Kidney epithelial cell (primary cell): ENCODE measurements around the gene AFAP1L2. TPM values are rescaled to one million over a fixed set of nuclear protein-coding genes. Genes with fewer than 3 reads are reported as not detected.

Source experiments
- DNase-seq: peaks from one replicate; pipeline ENCODE4 v3.0.0-alpha.2; 2010; ENCODE audit warnings: low read depth
- H3K27me3 ChIP-seq: 2 replicates; pipeline ENCODE4 v1.6.0; 2011; ENCODE audit warnings: low read length; ENCODE audit not compliant: control insufficient read depth, insufficient read depth
- H3K36me3 ChIP-seq: 2 replicates; pipeline ENCODE4 v1.5.1; 2011; ENCODE audit warnings: low read length; ENCODE audit not compliant: control insufficient read depth, insufficient read depth
- H3K4me3 ChIP-seq: 2 replicates; pipeline ENCODE4 v1.5.1; 2011; ENCODE audit warnings: low read depth, mild to moderate bottlenecking, control low read depth, low read length
- total RNA-seq: library from RNA; depleted of rRNA; stranded (reverse); fragments of >200 nt; gene quantifications from 2 replicates; pipeline ENCODE4 v1.2.3, GENCODE V29; 2015
- TF ChIP-seq, protein P1 (sequence below): IDR thresholded peaks from 2 replicates; pipeline ENCODE4 v1.5.1; 2011; ENCODE audit warnings: mild to moderate bottlenecking, moderate library complexity, low read length, control low read depth, inconsistent platforms; ENCODE audit not compliant: insufficient read depth, poor library complexity, severe bottlenecking

AFAP1L2 gene
- total RNA-seq, 1 donor from 2014 or later: 10.2 TPM

- no peak overlapping the region for H3K4me3 ChIP-seq
- DNase-seq: no peak
- TF ChIP-seq, protein P1, sequence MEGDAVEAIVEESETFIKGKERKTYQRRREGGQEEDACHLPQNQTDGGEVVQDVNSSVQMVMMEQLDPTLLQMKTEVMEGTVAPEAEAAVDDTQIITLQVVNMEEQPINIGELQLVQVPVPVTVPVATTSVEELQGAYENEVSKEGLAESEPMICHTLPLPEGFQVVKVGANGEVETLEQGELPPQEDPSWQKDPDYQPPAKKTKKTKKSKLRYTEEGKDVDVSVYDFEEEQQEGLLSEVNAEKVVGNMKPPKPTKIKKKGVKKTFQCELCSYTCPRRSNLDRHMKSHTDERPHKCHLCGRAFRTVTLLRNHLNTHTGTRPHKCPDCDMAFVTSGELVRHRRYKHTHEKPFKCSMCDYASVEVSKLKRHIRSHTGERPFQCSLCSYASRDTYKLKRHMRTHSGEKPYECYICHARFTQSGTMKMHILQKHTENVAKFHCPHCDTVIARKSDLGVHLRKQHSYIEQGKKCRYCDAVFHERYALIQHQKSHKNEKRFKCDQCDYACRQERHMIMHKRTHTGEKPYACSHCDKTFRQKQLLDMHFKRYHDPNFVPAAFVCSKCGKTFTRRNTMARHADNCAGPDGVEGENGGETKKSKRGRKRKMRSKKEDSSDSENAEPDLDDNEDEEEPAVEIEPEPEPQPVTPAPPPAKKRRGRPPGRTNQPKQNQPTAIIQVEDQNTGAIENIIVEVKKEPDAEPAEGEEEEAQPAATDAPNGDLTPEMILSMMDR: no peak
- H3K36me3 ChIP-seq: no peaks in the 10 kb centered on the region
- no peaks in the 10 kb centered on the region for H3K27me3 ChIP-seq
Observed at GRCh38 chr10:114256008-114256765, 148.1 kb downstream of the AFAP1L2 start.

DNA sequence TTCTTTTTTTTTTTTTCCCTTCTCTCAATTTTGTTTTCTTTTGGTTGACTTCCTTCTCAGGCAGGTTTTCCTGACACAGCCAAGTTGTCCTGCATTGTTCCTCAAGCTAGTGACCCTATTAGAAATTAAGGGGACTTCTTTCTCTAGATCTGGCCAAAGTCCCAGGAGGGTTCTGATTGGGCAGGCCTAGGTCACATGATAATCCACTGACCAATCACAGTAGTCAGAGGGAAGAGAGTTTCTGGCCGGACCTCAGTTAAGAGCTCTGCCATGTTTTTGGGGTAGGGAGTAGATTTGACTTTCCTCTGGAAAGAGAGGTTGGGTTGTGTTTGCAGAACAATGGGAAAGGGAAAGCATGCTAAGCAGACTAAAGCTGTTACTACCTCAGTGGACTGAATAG is 149.1 kb downstream of the AFAP1L2 start:
- no peaks in the 10 kb centered on the region for H3K36me3 ChIP-seq
- no peak for DNase-seq
- TF ChIP-seq, protein P1: no peak
- H3K4me3 ChIP-seq: no peak overlapping the region
- no peaks in the 10 kb centered on the region for H3K27me3 ChIP-seq

- Histone ChIP-seq H3K36me3 (no peaks in the 10 kb centered on the region), H3K4me3 (no peak overlapping the region), H3K27me3 (no peaks in the 10 kb centered on the region)
- TF ChIP-seq, protein P1: no peak
- no peak for DNase-seq
Observed at GRCh38 chr10:114252883-114253282, 151.4 kb downstream of the AFAP1L2 start.

GRCh38 chr10:114252092-114252491 is 152.2 kb downstream of the AFAP1L2 start:
- H3K36me3 ChIP-seq: no peaks in the 10 kb centered on the region
- TF ChIP-seq, protein P1: no peak
- DNase-seq: no peak
- no peaks in the 10 kb centered on the region for H3K27me3 ChIP-seq
- no peak overlapping the region for H3K4me3 ChIP-seq

- TF ChIP-seq, protein P1: no peak
- no peaks in the 10 kb centered on the region for H3K27me3 ChIP-seq
- no peak for DNase-seq
- no peak overlapping the region for H3K4me3 ChIP-seq
- H3K36me3 ChIP-seq: no peaks in the 10 kb centered on the region
Observed at GRCh38 chr10:114250716-114251115, 153.6 kb downstream of the AFAP1L2 start.

DNA sequence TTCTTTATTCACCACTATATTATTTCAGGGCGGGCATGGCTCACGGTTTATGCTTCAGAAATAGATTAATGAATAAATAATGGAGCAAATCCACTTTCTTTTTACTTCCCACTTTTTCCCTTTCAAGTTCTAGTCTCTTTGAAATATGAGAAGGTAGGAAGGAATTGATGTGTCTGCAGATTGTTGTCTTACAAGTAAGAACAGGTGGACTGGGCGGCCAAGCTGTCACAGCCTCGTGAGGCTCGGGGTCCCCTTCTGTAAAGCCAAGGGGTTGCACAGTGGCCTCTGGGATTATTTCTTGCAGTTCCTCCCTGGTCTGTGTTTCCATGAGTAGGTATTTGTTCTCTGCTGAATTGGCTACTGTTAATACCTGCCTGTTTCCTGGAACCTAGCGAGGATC is 154.1 kb downstream of the AFAP1L2 start:
- Histone ChIP-seq H3K27me3 (no peaks in the 10 kb centered on the region), H3K36me3 (no peaks in the 10 kb centered on the region), H3K4me3 (no peak overlapping the region)
- DNase-seq: no peak
- TF ChIP-seq, protein P1: no peak
